A673 (cell line): ENCODE results near the gene MED27. TPM values are rescaled to one million over a fixed set of nuclear protein-coding genes. Genes with fewer than 3 reads are reported as not detected.

ENCODE experiments used
- BruUV-seq: library from RNA; stranded (reverse); fragments of 400-500 nt; replicated peaks from 2 replicates; lab custom pipeline; 2021; lab: Mats Ljungman, UMichigan
- CTCF ChIA-PET: fragments of 300-600 bp; sonication (Branson Sonifier 250); formaldehyde crosslinking; loops from one replicate; lab custom pipeline; 2022; ENCODE audit warnings: antibody characterized with exemption; lab: Charles Lee
- POLR2A ChIA-PET: fragments of 300-600 bp; sonication (Branson Sonifier 250); formaldehyde crosslinking; loops from one replicate; lab custom pipeline; 2022; ENCODE audit warnings: antibody characterized with exemption; ENCODE audit not compliant: low non-redundant PET; lab: Charles Lee
- DNase-seq: peaks from one replicate; pipeline ENCODE4 v3.0.0-alpha.2; 2015; ENCODE audit warnings: low spot score
- H3K27ac ChIP-seq: fragments of 200-600 bp; sonication (generic); 2 replicates; pipeline ENCODE4 v1.5.1; 2016; ENCODE audit warnings: mixed run types, low read depth, mild to moderate bottlenecking, mixed read lengths, antibody characterized with exemption, low read length; ENCODE audit not compliant: poor library complexity, severe bottlenecking
- H3K27me3 ChIP-seq: fragments of 200-600 bp; sonication (generic); replicated peaks from 2 replicates; pipeline ENCODE4 v1.6.1; 2017; ENCODE audit warnings: mixed run types, low read depth, mild to moderate bottlenecking, mixed read lengths, antibody characterized with exemption, low read length; ENCODE audit not compliant: insufficient read depth, poor library complexity
- H3K36me3 ChIP-seq: fragments of 200-600 bp; sonication (generic); 2 replicates; pipeline ENCODE4 v1.6.1; 2016; ENCODE audit warnings: mixed run types, mild to moderate bottlenecking, mixed read lengths, antibody characterized with exemption, low read length; ENCODE audit not compliant: insufficient read depth, poor library complexity, severe bottlenecking
- H3K4me1 ChIP-seq: fragments of 200-600 bp; sonication (generic); 2 replicates; pipeline ENCODE4 v1.6.1; 2017; ENCODE audit warnings: mixed run types, mild to moderate bottlenecking, mixed read lengths, antibody characterized with exemption, low read length; ENCODE audit not compliant: insufficient read depth, poor library complexity, severe bottlenecking
- H3K4me3 ChIP-seq: fragments of 200-600 bp; sonication (generic); 2 replicates; pipeline ENCODE4 v1.5.1; 2016; ENCODE audit warnings: low read depth, mixed run types, mild to moderate bottlenecking, mixed read lengths, low read length; ENCODE audit not compliant: poor library complexity, severe bottlenecking
- H3K9me3 ChIP-seq: fragments of 200-600 bp; sonication (generic); 2 replicates; pipeline ENCODE4 v1.6.1; 2016; ENCODE audit warnings: mixed run types, low read depth, mild to moderate bottlenecking, mixed read lengths, antibody characterized with exemption, low read length; ENCODE audit not compliant: poor library complexity, severe bottlenecking
- CTCF ChIP-seq: fragments of 300-800, 200-600 bp; sonication (generic); conservative IDR thresholded peaks from 2 replicates; pipeline ENCODE4 v1.5.1; 2017; ENCODE audit warnings: low read depth, mild to moderate bottlenecking, antibody characterized with exemption, low read length, moderate library complexity, mixed read lengths
- EZH2 ChIP-seq: fragments of 200-600 bp; sonication (generic); IDR thresholded peaks from 2 replicates; pipeline ENCODE4 v1.6.1; 2017; ENCODE audit warnings: borderline replicate concordance, low read depth, mild to moderate bottlenecking, mixed read lengths, antibody characterized with exemption, low read length; ENCODE audit not compliant: poor library complexity, severe bottlenecking
- intact Hi-C: fragments of 100-400 bp; cut with micrococcal nuclease; formaldehyde crosslinking; loops from one replicate; pipeline ENCODE4 v1.10.0; 2022; ENCODE audit not compliant: unreplicated experiment
- total RNA-seq: library from RNA; stranded (reverse); gene quantifications from 2 replicates; pipeline ENCODE4 v1.2.3, GENCODE V29; 2021

The MED27 gene
- total RNA-seq, 1 experiment from 2014 or later = 45.4 TPM

- ChIA-PET POLR2A (no interaction called here), CTCF (no interaction called here)
- Histone ChIP-seq H3K4me1 (no peaks in the 10 kb centered on the region), H3K27me3 (no peaks in the 10 kb centered on the region), H3K4me3 (no peak overlapping the region), H3K27ac (no peak overlapping the region), H3K36me3 (no peaks in the 10 kb centered on the region), H3K9me3 (no peaks in the 10 kb centered on the region)
- DNase-seq = no peak
- TF ChIP-seq CTCF (no peak), EZH2 (no peak)
- no TSS peak for BruUV-seq
- intact Hi-C loops = no loop called here
These were observed 217.4 kb downstream of the MED27 start for GRCh38 chr9:131862261-131862660.

- ChIA-PET POLR2A (no interaction called here), CTCF (no interaction called here)
- BruUV-seq = no TSS peak
These were observed 219.2 kb downstream of the MED27 start for GRCh38 chr9:131860430-131860829.

GRCh38 chr9:131858147-131858546 is 221.5 kb downstream of the MED27 start:
- Histone ChIP-seq H3K4me3 (no peak overlapping the region), H3K27me3 (no peaks in the 10 kb centered on the region), H3K4me1 (no peaks in the 10 kb centered on the region), H3K27ac (no peak overlapping the region), H3K36me3 (no peaks in the 10 kb centered on the region), H3K9me3 (no peaks in the 10 kb centered on the region)
- ChIA-PET POLR2A (no interaction called here), CTCF (no interaction called here)
- intact Hi-C loops = no loop called here
- TF ChIP-seq CTCF (no peak), EZH2 (no peak)
- BruUV-seq = no TSS peak
- no peak for DNase-seq

More at GRCh38 chr9:131860430-131860829, 219.2 kb downstream of the MED27 start:
- H3K4me1 ChIP-seq = no peaks in the 10 kb centered on the region
- TF ChIP-seq EZH2 (no peak), CTCF (no peak)
- H3K9me3 ChIP-seq = no peaks in the 10 kb centered on the region
- H3K27me3 ChIP-seq = no peaks in the 10 kb centered on the region
- H3K36me3 ChIP-seq = no peaks in the 10 kb centered on the region
- intact Hi-C loops = no loop called here
- no peak overlapping the region for H3K4me3 ChIP-seq
- no peak for DNase-seq
- H3K27ac ChIP-seq = no peak overlapping the region
